HG02938 (cell line): ENCODE results near the gene MAGEA3.
"Not testable (repeated sequence)": the region's sequence is repeated elsewhere in the genome, so short reads cannot be mapped to it uniquely, and the experiment has no call there.

Experiments
- ATAC-seq: cut with Tn5 transposase; IDR thresholded peaks from one replicate; pipeline ENCODE4 v1.9.1; 2021; ENCODE audit warnings: mild to moderate bottlenecking, moderate library complexity; ENCODE audit not compliant: unreplicated experiment

MAGEA3 gene

DNA sequence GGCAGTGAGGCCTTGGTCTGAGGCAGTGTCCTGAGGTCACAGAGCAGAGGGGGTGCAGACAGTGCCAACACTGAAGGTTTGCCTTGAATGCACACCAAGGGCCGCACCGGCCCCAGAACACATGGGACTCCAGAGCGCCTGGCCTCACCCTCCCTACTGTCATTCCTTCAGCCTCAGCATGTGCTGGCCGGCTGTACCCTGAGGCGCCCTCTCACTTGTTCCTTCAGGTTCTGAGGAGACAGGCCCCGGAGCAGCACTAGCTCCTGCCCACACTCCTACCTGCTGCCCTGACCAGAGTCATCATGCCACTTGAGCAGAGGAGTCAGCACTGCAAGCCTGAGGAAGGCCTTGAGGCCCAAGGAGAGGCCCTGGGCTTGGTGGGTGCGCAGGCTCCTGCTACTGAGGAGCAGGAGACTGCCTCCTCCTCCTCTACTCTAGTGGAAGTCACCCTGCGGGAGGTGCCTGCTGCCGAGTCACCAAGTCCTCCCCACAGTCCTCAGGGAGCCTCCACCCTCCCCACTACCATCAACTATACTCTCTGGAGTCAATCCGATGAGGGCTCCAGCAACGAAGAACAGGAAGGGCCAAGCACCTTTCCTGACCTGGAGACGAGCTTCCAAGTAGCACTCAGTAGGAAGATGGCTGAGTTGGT lies 37.4 kb downstream of the MAGEA3 start:
- no peak for ATAC-seq

DNA sequence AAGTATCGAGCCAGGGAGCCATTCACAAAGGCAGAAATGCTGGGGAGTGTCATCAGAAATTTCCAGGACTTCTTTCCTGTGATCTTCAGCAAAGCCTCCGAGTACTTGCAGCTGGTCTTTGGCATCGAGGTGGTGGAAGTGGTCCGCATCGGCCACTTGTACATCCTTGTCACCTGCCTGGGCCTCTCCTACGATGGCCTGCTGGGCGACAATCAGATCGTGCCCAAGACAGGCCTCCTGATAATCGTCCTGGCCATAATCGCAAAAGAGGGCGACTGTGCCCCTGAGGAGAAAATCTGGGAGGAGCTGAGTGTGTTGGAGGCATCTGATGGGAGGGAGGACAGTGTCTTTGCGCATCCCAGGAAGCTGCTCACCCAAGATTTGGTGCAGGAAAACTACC lies 37.9 kb downstream of the MAGEA3 start:
- ATAC-seq, result not testable (repeated sequence)

DNA sequence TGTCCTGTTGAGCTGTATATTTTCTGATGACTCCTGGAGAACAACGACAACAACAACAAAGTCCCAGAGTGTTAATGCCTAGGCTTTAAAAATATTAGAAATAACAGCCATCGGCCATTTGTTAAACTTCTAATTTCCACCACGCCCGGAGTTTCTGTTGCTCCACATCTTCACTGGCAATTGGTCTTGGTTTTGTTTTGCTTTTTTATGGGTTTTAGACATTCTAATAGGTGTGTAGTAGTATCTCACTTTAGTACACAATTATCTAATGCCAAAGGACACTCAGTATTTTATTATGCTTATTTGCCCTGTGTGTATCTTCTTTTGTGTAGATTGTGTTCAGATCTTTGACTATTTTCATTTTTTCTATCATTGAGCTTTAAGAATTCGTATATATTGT lies 40.0 kb downstream of the MAGEA3 start:
- ATAC-seq, result no peak
